Activated CD4-positive, alpha-beta T cell treated with anti-CD3 and anti-CD28 coated beads, Interleukin-2, amount 50 U/mL, for 48 hours (primary cell): ENCODE measurements around the gene SLC44A3.

ENCODE experiments used
- DNase-seq, 2 experiments: peaks; one replicate each; pipeline ENCODE4 v3.0.0-alpha.2; 2020

The SLC44A3 gene

DNA sequence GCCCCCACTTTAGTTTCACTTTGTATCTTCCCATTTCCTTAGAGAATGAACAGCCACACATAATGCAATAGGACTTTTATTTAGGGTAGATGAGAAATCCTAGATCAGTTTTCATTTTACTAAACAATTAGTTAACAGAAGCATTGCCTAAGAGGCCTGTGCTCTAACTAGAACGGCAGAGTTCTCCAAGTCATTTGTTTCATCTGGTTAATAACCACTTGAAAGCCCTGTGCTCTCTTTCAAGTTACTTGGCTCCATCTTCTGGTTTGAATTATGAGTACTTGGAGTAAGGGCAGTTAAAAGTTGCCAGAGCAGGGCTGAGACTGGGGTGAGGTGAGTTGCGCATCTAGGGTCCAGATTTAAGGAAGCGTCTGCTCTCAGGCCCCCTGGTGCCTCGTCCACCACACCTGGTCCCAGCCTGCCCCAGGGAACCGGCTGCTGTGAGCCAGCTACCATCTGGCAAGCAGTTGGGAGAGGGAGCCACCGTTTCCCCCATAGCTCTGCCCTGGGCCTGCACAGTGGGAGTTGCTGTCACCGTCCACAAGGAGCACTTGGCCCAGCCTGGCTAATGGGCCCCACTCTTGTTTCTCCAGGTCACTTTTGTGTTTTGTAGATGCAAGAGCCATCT is 18.1 kb upstream of the SLC44A3 start:
- no peak for DNase-seq

DNA sequence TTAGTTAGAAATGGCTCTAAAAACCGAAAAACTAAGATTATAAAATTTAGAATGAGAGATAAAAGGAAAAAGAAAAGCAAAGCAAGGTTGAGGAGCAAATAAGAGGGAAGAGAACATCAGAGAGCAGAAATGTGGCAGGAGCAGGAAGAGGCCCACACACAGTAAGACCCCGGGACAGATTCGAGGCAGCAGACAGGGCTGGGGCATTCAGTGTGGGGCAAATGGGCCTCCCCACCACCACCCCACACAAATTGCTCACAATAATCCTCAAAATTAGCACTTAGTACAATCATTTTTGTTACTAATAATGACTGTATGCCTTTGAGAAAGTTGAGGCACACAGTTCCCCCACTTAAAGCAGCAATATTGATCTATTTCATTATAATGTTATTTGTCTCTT is 17.1 kb upstream of the SLC44A3 start:
- DNase-seq = no peak

DNA sequence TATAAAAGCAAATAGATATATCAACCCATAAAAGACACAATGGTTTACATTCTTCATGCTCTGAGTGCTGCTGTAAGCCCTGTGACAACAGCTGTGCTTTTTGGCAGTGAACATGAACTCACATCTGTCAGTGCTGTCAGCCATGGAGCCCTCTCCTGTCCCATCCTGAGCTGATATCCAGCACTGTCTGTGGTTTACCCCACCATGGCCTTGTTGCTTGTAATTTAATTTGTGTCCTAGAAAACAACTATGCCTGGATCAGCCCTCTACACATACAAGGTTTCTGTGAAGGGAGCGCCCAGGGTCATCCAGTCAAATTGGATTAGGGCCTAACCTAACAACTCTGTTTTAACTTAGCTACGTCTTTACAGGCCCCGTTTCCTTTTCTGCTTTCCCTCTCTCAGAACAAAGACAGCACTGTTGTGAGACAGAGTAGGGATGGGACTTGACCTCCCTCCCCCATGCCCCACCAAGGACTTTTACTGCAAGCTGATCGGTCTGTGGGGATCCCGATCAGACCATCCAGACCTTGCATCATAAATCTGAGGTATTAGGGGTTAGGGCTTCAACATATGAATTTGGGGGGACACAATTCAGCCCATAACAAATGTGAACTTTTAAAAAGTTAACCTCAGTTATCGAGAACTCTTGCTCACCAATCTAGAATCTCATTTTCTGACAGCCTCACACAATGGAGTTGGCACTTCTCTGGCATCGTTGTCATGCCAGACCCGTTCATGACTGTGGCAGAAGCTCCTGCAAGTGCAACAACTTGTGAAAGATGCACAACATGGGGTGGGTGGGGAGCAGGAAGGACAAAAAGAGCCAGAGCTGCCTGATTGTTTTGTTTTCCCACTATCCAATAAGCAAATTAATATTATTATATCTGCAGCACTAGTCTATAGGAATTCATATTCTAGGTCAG is 16.4 kb upstream of the SLC44A3 start:
- DNase-seq = no peak

DNA sequence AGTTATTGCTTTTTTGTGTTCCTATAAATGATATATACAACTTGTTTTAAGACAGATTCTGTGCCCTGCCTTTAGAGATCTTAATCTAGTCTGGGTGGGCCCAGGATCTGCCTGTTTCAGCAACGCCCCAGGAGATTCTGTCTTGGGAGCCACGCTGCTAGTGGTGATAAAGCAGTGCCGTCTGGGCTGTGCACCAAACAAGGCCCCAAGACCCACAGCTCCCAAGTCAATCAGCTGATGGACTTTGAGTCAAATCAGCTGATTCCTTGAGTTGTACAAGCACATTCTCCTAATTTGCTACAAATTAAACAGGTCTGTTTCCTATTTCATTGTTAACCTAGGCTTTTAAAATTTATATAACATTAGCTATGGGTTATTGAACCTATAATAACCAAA is 15.7 kb upstream of the SLC44A3 start:
- DNase-seq = no peak

DNA sequence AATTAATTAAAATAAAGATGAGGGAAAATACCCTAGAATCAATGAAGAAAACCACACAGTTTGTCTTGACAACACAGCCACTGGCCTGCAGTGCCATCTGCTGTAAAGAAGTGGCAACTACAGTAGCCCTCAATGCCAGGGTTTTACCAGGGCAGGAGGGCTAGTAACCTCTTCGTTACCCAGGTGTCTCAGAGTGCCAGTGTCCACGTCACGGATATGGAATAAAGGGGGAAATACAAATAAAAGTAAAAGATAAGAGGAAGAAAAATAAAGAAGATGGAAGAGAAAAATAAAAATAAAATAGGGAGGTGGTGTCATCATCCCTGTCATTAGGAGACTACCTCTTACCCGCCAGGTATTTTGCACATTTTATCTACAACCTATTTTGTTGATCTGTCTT is 14.2 kb upstream of the SLC44A3 start:
- peak; percentile 49 to 51 for DNase-seq

DNA sequence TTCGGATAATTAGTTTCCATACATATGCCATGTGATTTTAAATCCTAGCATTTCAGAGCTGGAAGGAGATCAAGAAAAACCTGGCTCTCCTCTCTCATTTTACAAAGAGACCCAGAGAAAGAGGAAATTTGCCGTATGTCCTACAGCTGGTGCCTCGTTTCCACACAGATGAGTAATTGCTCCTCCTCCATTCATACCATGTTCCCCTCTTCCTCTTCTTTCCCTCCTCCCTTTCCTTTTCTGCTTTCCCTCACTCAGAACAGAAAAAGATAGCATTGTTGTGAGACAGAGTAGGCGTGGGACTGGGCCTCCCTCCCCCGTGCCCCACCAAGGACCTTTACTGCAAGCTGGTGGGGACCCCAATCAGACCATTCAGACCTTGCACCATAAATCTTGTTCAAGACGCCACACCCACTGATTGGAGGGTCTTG is 13.7 kb upstream of the SLC44A3 start:
- DNase-seq = no peak

DNA sequence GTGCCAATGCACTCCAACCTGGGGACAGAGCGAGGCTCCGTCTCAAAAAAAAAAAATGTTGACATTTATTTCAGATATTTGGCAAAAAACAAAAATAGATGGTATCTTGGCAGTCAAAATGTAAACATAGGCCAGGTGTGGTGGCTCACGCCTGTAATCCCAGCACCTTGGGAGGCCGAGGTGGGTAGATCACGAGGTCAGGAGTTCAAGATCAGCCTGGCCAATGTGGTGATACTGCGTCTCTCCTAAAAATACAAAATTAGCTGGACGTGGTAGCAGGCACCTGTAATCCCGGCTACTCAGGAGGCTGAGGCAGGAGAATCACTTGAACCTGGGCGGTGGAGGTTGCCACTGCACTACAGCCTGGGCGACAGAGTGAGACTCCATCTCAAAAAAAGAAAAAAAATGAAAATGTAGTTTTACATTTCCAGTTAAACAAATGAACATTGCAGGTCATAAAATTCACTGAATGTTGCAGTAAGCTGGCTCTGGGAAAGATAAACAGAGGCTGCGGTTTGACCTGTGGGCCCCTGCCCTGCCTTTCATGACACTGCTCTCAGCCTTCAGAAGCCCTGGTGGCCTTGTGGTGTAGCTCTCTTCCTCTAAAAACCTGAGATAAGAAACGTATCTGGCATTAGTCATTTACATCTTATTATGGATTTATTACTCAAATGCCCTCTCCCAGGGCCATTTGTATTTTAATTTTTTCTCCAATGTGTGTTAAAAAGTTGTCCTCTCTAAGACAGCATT is 12.2 kb upstream of the SLC44A3 start:
- no peak for DNase-seq

DNA sequence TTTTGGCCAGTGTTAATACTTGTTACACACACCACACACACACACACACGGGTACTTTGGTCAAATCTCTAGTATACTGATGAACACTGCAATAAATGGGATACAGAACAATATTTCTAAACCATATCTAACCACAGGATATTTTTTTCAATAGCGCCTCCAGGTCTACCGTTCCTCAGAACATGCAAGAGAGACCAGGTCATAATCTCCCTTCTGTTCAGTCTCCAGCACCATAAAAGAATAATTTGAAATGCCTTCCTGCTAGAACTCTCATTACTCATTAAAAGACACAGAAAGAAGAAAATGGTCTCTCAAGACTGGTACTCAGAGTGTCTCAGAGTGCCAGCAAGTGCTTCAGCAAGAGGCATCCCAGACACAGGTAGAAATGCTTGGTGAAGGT is 11.5 kb upstream of the SLC44A3 start:
- no peak for DNase-seq

DNA sequence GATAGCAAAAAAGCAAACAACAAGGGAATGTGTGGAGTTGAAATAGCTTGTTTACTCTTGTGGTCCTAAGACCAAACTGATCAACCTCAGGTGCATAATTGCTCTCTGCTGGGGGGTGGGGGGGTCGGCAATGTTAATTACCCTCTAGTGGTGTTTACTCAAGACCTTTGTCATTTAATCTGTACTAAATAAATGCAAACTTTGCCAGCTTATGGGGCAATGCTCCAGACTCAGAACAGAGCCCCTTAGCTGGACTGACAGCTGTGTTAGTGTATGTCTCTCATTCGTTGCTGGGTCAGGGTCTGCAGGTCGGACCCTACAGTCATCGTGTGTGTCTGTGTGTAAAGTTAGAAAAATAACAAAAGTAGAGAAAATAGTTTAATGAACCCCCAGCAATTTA is 7.2 kb upstream of the SLC44A3 start:
- DNase-seq = no peak

DNA sequence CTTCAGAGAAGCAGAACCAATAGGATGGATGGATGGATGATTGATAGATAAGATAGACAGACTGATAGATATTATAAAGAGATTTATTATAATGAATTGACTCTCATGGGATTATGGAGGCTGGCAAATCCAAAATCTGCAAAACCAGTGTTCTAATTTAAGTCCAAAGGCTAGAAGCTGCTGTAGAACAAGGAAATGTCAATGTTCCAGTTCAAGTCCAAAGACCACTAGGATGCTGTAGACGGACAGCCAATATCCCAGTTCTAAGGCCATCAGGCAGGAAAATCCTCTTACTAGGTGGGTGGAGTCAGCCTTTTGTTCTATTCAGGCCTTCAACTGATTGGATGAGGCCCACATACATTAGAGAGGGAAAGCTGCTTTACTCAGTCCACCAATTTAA is 4.1 kb upstream of the SLC44A3 start:
- DNase-seq = no peak

DNA sequence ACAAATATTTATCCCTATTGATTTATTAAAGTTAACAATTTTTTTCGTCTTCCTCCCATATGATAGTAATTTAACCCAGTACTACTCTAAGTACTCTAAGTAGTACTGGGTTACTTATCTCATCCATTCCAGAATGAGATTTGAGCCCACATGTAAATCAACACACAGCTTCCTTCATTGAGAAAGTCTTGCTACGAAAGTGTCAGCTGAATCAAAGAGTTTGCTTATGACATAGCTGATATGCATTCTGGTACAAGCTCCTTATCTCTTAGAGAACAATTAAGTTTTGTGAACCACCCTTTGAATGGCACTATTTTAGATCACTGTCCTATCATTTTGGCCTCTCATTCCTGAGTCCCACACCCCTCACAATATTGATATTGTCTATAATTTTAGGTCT is 2.4 kb upstream of the SLC44A3 start:
- no peak for DNase-seq

DNA sequence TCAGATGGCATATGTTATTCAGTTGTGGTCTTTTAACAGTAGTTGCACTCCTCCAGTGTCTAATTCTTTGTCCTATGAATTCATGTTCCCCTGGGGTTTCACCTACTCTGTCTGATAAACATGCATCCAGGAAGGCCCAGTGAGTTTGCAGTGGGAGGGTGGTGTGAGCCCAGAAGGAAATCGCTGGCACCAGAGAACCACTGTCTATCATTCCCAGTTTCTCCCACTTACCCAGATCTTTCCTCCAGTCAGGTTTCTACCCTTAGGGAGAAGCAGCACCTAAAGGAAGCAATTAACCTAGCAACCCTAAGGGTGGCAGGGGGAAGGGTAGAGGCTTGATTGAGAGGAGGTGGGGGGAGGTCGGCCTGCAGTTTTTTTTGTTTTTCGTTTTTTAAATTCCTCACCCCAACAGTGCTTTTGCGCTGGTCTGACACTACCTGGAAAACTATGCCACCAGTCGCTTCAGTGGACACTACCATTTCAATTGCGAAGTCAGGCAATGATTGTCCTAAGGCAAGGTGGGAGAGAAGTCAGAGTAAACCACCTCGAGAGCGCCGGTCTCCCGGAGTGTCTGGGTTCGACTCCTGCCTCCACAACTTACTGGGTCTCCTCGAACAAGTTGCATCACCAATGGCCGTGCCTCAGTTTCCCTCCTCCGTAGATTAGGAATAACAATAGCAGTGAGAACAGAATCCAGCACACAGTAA is 766 bp upstream of the SLC44A3 start:
- DNase-seq = no peak

DNA sequence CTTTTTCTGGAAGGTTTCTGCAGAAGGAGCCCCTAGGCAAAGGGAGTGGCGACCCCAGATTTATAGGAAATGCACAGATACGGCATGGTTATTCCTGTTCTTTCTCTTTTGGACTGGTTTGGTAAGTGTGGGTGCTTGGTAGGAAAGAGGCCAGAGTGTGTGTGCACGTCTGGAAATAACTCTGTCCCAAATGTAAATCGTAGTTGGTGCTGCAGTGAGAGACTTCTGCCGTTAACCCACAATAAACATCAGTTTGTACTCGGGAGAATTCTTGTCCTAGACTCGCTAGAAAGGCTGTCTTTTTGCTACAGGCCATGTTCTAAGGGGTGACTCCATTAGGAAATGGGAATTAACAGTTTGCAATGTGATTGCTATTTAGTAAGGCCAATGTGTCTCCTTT is 779 bp downstream of the SLC44A3 start:
- no peak for DNase-seq

DNA sequence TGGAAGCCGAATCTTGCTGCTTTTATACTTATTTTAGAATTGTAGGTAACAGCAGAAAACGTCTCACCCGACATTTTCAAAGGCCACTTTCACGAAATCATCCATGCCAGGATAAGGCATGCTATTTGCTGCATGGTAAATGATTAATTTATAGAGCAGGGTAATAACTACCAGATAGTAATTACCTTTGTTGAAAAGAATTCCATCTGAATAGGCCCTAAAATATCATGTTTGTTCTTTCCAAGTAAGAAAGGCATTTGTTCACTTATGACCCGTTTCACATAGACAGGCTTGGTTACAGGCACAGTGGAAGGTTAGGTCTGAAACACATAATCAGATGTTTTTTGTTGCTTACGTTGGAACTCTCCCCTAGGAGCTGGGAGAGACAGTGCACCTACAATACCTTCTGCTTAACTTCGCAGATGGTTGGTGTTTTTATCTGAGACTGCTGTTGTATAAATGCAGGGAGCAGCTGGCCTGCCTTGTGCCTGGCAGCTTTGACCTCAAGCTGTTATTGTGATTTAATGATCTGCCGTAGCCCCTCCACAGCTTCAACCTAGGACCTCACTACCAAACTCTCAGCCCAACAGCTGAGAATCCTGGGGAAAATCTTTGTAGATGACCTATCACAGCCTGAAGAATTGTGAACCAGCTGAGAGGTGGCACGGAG is 1.6 kb downstream of the SLC44A3 start:
- DNase-seq = no peak

DNA sequence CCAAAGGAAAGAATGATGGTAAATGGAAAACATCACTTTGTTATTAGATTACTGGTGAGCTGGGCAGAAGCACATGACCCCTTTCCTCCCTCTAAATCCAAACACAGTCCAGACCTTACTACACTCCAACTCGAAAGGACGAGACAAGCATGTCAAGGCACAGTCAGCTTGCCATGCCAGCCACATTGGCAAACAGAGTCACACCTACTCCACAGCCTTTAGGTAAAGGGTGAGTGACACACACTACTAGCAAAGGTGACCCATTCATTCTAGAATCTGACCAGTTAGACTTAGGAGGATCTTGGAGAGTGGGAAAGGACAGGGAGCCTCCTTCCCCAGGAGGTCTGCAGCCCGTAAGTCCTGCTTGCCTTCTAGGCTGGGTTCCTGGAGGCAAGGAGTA is 3.0 kb downstream of the SLC44A3 start:
- no peak for DNase-seq

DNA sequence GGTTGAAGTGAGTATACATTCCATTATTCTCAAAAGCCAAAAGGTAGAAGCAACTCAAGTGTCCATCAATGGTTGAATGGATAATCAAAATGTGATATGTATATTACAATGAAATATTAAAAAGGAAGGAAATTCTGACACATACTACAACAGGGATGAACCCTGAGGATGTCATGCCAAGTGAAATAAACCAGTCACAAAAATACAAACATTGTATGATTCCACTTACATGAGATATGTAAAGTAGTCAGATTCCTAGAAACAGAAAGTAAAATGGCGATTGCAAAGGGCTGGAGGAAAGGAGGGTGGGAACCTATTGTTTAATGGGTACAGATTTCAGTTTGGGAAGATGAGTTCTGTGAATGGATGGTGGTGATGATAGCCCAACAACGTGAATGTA is 5.8 kb downstream of the SLC44A3 start:
- no peak for DNase-seq

DNA sequence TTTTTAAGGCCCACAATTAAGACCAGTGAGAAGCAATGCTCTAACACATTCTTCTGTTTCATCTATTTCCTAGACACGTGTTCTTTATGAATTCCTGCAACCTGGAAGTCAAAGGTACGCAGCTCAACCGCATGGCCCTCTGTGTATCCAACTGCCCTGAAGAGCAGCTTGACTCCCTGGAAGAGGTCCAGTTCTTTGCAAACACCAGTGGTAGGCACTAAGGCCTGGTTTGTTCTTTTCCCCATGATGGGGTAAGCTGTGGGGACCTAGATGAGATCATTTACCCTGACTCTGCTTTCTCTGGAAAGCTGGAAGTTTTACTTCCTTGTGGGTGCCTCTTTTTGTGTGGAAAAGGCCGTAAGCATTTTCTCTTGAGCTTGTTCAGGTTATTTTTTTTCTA is 7.3 kb downstream of the SLC44A3 start:
- no peak for DNase-seq

DNA sequence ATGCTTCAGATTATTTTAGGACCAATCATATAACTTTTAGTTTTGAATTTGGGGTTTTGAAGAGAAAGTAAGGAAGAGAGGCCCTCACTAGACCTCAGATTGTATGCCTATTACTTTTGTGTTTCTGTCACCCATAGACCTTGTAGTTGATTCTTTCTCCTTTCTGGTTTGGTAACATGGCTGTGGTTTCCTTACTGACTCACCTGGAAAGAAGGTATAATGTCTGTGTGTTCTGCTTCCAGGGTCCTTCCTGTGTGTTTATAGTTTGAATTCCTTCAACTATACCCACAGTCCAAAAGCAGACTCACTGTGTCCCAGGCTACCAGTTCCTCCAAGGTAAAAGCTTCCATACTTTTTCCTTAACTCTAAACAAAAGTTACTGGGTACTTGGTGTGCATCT is 8.1 kb downstream of the SLC44A3 start:
- no peak for DNase-seq

DNA sequence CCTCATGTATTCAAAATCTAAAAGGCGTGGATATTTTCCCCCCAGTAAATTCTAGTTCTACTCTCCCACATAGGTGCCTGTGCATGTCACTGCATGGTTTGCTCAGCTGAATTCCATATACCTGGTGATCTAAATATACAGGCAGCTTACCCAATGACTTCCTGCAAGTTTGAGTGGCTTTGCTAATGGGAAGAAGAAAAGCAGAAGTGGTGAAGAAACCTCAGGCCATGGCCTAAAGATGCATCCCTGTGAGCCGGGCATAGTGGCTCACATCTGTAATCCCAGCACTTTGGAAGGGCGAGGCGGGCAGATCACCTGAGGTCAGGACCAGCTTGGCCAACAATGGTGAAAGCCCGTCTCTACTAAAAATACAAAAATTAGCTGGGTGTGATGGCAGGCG is 11.5 kb downstream of the SLC44A3 start:
- DNase-seq = no peak

DNA sequence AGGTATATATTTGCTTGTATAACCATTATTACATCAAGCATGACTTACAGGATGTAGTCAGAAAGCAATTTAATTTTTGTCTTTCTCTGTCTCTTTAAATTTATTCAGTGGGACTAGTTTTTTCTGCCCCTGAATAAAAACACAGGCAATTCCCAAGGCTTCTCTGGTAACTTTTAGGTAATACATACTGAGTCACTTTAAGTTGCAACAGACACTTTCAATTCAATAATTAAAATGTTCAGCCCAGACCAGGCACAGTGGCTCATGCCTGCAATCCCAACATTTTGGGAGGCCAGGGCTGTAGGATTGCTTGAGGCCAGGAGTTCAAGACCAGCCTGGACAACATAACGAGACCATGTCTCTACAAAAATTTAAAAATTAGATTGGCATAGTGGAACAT is 12.3 kb downstream of the SLC44A3 start:
- DNase-seq = no peak

DNA sequence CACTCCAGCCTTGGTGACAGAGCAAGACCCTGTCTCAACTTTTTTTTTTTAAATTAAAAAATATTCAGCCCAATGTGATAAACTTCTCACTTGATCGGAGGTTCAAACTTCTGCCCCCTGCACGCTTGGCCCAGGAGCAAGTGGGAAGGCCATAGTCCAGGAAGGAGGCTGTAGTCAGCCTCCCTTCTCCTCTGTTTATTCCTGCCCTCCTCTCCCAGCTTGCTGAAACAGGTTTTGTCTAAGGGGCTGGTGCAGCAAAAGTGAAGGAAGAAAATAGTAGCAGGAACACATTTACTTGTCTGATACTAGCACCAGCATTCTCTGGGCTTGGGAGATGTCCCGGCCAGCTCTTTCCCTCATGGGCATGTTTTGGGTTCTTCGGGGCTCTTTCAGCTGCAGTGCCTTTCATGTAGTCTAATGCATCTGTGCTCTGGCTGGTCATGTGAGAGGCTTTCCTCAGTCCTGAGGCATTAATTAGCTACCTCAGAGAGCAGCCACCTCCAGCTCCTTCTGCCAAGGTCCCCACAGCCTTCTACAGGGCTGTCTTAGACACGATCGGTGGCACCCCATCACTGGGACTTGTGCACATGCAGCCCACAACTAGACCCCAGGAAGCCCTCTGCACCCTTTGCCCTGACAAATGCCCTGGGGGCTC is 12.9 kb downstream of the SLC44A3 start:
- DNase-seq = no peak

DNA sequence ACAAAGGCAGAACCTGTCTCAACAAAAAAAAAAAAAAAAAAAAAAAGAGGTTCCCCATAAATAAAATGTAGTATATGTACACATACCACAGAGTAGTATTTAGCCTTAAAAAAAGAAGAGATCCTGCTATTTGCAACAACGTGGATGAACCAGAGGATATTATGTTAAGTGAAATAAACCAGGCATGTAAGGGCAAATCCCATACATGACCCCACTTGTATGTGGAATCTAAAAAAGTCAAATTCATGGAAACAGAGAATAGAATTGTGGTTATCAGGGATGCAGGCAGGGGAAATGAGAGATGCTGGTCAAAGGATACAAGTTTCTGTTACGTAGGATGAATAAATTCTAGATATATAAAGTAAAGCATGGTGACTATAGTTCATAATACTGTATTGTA is 16.7 kb downstream of the SLC44A3 start:
- DNase-seq = no peak
